GM23338 (cell line): Measurements from ENCODE around the gene RETSAT.
"Not testable (repeated sequence)": the region's sequence is repeated elsewhere in the genome, so short reads cannot be mapped to it uniquely, and the experiment has no call there.

Experiments used
- CREB1 ChIP-seq: fragments of 250-450 bp; sonication (Bioruptor Pico); IDR thresholded peaks from 2 replicates; pipeline ENCODE4 v1.5.0; 2020; ENCODE audit warnings: low read depth, mild to moderate bottlenecking, moderate library complexity
- CTCF ChIP-seq, 2 experiments: fragments of 200-600 bp in 1 of 2; sonication (generic) in 1 of 2; conservative IDR thresholded peaks; 2 replicates each; pipeline versions ENCODE4 v1.5.1 to v1.6.1; 2016 to 2017; ENCODE audit warnings: antibody characterized with exemption in 2 of 2, low read depth in 2 of 2, mild to moderate bottlenecking in 2 of 2, moderate library complexity in 1 of 2
- EZH2 ChIP-seq: fragments of 200-600 bp; sonication (generic); IDR thresholded peaks from one replicate; pipeline ENCODE4 v1.8.0; 2017; ENCODE audit warnings: antibody characterized with exemption, mild to moderate bottlenecking, low read depth; ENCODE audit not compliant: unreplicated experiment
- EZH2phosphoT487 ChIP-seq: fragments of 200-600 bp; sonication (generic); IDR thresholded peaks from one replicate; pipeline ENCODE4 v1.8.1; 2018; ENCODE audit warnings: antibody characterized with exemption; ENCODE audit not compliant: unreplicated experiment
- JUNB ChIP-seq: IDR thresholded peaks from one replicate; pipeline ENCODE4 v1.6.1; 2016; ENCODE audit warnings: antibody characterized with exemption; ENCODE audit not compliant: unreplicated experiment
- NANOG ChIP-seq: IDR thresholded peaks from 2 replicates; pipeline ENCODE4 v1.6.1; 2016; ENCODE audit warnings: antibody characterized with exemption, borderline replicate concordance
- POLR2AphosphoS5 ChIP-seq: IDR thresholded peaks from 2 replicates; pipeline ENCODE4 v1.6.1; 2016; ENCODE audit warnings: antibody characterized with exemption, low read depth
- REST ChIP-seq: IDR thresholded peaks from one replicate; pipeline ENCODE4 v1.6.1; 2018; ENCODE audit warnings: antibody characterized with exemption; ENCODE audit not compliant: unreplicated experiment

GRCh38 chr2:85383151-85383550 lies 28.8 kb upstream of the RETSAT start:
- not testable (repeated sequence) for TF ChIP-seq CTCF (conservative IDR thresholded peaks at IDR 0.05; ENCODE audit: low read depth in 2 of 2); REST; POLR2AphosphoS5; CREB1; EZH2phosphoT487; JUNB; NANOG; EZH2
